Measurements from ENCODE around the gene ZNF750. TPM values are rescaled to one million over a fixed set of nuclear protein-coding genes. Genes with fewer than 3 reads are reported as not detected.

ZNF750 gene
- total and polyA plus RNA-seq, 8 donors = 0.38 to 3.4 (median 0.68) TPM

DNA sequence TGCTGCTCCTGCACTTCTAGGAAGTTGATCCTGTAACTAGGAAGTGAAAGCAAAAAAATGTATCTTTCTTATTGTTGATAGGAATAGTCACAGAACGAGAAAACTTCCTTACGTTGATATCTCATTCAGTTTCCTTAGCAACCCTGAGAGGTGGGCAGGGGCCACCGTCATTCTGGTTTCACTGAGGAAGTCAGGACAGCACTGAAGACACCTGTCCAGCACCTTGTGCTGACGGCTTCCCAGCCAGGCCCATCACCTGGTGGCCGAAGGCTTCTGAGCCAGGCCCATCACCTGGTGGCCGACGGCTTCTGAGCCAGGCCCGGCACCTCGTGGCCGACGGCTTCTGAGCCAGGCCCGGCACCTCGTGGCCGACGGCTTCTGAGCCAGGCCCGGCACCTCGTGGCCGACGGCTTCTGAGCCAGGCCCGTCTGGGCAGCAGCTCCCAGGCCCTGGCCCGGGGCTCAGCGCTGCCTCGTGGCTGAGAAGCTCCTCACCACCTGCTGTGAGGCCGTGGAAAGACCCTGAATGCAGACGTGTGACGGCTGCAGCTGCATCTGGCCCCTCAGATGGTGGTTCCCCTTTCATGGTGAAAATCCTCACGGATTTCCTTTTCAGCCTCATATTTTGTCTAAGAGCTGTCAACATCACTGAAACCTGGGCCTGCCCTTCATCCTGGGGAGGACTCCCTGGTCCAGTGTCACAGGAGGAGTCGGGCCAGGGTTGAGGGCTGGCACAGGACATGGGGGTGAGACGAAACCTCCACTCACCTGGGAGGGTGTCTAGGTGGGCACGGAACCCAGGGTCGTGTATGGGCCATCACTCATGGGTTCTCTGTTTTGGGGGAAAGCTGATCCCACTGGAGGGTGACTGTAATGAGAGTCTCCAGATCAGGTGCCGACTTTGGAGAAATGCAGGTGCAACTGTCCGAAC is 33.0 kb upstream of the ZNF750 start:
- peak in 1 of 4 donors; percentile 65 for DNase-seq
- TF ChIP-seq, protein P1, sequence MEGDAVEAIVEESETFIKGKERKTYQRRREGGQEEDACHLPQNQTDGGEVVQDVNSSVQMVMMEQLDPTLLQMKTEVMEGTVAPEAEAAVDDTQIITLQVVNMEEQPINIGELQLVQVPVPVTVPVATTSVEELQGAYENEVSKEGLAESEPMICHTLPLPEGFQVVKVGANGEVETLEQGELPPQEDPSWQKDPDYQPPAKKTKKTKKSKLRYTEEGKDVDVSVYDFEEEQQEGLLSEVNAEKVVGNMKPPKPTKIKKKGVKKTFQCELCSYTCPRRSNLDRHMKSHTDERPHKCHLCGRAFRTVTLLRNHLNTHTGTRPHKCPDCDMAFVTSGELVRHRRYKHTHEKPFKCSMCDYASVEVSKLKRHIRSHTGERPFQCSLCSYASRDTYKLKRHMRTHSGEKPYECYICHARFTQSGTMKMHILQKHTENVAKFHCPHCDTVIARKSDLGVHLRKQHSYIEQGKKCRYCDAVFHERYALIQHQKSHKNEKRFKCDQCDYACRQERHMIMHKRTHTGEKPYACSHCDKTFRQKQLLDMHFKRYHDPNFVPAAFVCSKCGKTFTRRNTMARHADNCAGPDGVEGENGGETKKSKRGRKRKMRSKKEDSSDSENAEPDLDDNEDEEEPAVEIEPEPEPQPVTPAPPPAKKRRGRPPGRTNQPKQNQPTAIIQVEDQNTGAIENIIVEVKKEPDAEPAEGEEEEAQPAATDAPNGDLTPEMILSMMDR (IDR thresholded peaks at IDR 0.05) = no peak
- H3K4me3 ChIP-seq = no peak overlapping the region

DNA sequence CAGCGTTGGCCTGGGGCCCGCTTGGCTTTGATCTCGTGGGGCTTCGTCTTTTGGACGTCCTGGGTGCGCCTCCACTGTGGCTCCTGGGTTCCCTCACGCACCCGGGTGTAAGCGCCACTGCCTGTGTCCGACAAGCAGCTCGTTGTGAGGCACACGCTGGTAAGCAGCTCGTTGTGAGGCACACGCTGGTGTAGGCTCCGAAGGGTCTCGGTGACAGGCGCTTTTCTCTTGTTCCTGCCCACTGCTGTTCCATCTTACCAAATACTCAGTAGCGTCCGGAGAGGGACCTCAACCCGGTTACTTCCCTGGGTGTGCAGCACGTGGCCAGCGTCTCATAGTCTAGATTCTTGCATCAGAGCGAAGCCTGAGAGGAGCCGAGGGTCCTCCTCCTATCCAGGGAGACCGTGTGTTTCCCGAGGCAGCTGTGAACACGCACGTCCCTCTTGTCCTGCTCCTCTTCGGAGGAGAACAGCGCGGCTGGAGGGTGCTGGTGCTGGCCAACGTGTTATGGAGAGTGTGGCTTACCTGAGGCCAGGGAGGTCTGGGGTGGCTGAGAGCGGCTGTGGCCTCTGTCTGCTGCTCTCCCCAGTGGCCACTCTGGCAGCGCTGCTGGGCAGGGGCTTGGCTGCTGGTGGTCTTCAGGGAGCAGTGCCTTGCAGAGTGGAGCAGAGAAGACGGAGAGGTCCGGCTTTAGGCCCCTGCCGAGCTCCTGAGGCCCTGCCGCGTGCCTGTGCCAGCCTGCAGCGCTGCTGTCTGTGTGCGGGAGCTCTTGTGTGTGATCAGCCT is 32.1 kb upstream of the ZNF750 start:
- no peaks in the 10 kb centered on the region for H3K27me3 ChIP-seq
- DNase-seq (peak in 1 of 4 donors; percentile 69), ATAC-seq (no peak)
- no peak overlapping the region for H3K27ac ChIP-seq
- TF ChIP-seq, protein P1 (IDR thresholded peaks at IDR 0.05) = no peak
- H3K4me3 ChIP-seq = no peak overlapping the region
- H3K9me3 ChIP-seq = no peaks in the 10 kb centered on the region
- peaks cover 11 to 28% of the 10 kb centered on the region in 2 donors for H3K4me1 ChIP-seq
- H3K36me3 ChIP-seq = peaks cover 0 to 25% of the 10 kb centered on the region in 2 donors
- intact Hi-C loops (cut with DNase I) = no loop called here

More for the DNA sequence above, 33.0 kb upstream of the ZNF750 start:
- H3K9me3 ChIP-seq = no peaks in the 10 kb centered on the region
- peaks cover 0 to 25% of the 10 kb centered on the region in 2 donors for H3K36me3 ChIP-seq
- no peak overlapping the region for H3K27ac ChIP-seq
- peaks cover 19 to 37% of the 10 kb centered on the region in 2 donors for H3K4me1 ChIP-seq
- H3K27me3 ChIP-seq = no peaks in the 10 kb centered on the region
- intact Hi-C loops (cut with DNase I) = no loop called here
- no peak for ATAC-seq

DNA sequence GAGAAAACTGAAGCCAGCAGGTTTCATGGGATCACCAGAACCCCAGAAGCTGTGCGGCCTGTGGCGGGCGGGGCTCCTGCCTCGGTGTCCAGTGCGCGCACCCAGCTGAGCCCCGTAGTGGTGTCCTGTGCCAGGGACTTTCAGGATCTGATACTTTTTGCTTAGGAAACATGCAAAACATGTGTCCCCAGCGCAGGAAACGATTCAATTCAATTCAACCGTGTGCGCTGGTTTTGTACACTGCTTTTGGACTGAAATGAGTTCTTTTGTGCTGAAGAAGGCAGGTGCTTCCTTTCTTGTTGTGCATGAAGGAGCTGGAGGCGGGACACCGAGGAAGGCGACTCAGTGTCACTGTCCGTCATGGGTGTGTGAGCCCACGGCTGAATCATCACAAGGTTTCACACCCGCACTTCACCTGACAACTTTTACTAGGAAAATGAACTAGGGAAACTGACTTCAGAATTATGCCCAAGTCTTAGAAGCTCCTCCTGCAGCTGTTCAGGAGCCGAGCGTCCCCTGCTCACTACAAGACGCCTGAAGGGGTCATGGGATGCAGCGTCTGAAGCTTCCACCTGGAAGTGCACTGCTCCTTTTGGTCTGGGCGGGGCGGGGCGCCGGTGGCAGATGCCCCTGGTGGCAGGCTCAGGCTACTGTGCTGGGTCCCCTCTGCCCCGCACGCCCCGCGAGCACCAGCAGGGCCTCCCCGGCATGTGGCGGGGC is 31.4 kb upstream of the ZNF750 start:
- peak in 1 of 4 donors; percentile 54 for DNase-seq
- no peaks in the 10 kb centered on the region for H3K9me3 ChIP-seq
- no peak overlapping the region for H3K27ac ChIP-seq
- H3K27me3 ChIP-seq = no peaks in the 10 kb centered on the region
- peaks cover 5 to 25% of the 10 kb centered on the region in 2 donors for H3K4me1 ChIP-seq
- no peak overlapping the region for H3K4me3 ChIP-seq
- ATAC-seq = no peak
- TF ChIP-seq, protein P1 (IDR thresholded peaks at IDR 0.05) = no peak
- intact Hi-C loops (cut with DNase I) = no loop called here
- H3K36me3 ChIP-seq = peaks cover 0 to 25% of the 10 kb centered on the region in 2 donors

DNA sequence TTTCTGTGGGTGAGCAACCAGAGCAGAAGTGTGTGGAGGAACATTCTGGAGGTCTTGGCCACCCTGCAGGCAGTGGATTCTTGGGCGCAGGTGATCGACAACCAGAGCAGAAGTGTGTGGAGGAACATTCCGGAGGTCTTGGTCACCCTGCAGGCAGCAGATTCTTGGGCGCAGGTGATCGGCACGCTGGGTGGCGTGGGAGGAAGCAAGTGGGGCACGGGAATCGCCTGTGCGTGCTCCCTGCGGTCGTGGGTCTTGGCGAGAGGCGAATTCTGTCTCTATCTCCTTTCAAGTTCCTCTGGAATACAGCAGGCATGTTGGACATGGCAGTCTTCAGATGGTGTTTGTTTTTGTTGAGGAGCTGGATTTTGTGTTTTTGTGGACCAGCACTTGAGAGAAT is 30.7 kb upstream of the ZNF750 start:
- H3K27ac ChIP-seq = no peak overlapping the region
- H3K9me3 ChIP-seq = no peaks in the 10 kb centered on the region
- TF ChIP-seq, protein P1 (IDR thresholded peaks at IDR 0.05) = no peak
- H3K4me1 ChIP-seq = peaks cover 0 to 18% of the 10 kb centered on the region in 2 donors
- DNase-seq = peak in 1 of 4 donors; percentile 49
- no peak overlapping the region for H3K4me3 ChIP-seq
- H3K36me3 ChIP-seq = peaks cover 0 to 25% of the 10 kb centered on the region in 2 donors
- H3K27me3 ChIP-seq = no peaks in the 10 kb centered on the region
- no peak for ATAC-seq
- intact Hi-C loops (cut with DNase I) = no loop called here

All from left lung (tissue), 10 donors.